Measurements from ENCODE around the gene UHRF2. TPM values are rescaled to one million over a fixed set of nuclear protein-coding genes. Genes with fewer than 3 reads are reported as not detected.

UHRF2 gene
- polyA plus RNA-seq, 3 donors, result 1.6 to 36.4 (median 7.7) TPM

DNA sequence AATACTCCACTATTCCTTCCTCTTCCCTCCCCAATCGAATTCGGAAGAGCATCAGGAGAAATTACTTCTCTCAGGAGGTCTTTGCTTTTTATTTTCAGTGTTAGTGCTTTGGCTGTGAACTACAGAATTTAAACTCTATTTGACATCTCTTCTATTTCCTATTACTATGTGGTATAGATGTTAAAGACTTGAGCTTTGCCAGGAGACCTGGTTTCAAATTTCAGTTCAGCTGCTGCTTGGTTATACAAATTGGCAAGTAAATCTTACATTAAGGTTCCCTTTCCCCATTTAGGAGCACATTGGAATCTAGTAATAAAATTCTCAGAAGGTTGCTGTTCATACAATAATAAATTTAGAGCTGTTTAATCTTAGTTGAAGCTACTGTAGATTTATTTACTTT, 13.1 kb downstream of the UHRF2 start:
- no CpG with 5 or more reads among the region's 2 CpGs for WGBS (ENCODE audit: insufficient coverage)

DNA sequence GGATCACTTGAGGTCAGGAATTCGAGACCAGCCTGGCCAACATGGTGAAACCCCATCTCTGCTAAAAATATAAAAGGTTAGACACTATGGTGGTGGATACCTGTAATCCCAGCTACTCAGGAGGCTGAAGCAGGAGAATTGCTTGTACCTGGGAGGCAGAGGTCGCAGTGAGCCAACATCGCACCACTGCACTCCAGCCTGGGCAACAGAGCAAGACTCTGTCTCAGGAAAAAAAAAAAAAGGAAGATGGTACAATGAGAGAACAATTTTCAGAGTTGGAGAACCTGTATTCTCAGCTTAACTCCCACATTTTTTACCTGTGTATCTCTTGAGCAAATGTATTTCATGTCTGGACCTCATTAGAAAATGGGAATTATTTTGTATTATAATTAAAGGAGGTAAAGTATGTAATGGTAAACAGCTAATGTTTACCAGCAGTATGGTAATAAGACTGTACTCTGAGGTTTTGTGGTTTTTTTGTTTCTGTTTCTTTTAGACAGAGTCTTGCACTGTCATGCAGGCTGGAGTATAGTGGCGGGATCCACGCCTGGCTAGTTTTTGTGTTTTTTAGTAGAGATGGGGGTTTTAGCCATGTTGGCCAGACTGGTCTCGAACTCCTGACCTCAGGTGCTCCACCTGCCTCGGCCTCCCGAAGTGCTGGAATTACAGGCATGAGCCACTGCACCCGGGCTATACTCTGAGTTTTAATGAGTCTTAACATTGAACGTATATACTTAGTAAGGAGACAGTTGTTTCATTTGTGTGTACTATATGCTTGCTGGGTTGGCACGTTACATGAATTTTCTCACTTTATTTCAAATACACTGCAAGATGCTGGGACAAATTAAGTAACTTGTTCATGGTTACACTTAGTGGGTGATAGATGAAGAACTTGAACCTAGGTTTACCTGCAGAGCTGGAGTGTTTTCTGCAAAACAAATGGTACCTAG, 16.2 kb downstream of the UHRF2 start:
- DNase-seq, result no peak
- Histone ChIP-seq H3K4me1 (ENCODE audit: control insufficient read depth in 1 of 2, insufficient read depth in 2 of 2, low read length in 2 of 2) (peaks cover 26 to 44% of the 10 kb centered on the region in 2 donors), H3K27me3 (ENCODE audit: control insufficient read depth in 2 of 2, insufficient read depth in 2 of 2, low read length in 2 of 2) (no peaks in the 10 kb centered on the region), H3K36me3 (replicated peaks in 1 of 2; ENCODE audit: control insufficient read depth in 1 of 2, insufficient read depth in 2 of 2, low read length in 2 of 2) (peaks cover 0 to 25% of the 10 kb centered on the region in 2 donors), H3K4me3 (replicated peaks in 1 of 3; ENCODE audit: low read depth in 2 of 3, low read length in 3 of 3) (peak overlapping the region in 1 of 3 experiments; percentile 32), H3K27ac (ENCODE audit: low read depth in 1 of 2, low read length in 2 of 2) (peak overlapping the region; percentile 36 to 68), H3K4me2 (replicated peaks; ENCODE audit: extremely low read depth, low read length, poor library complexity, severe bottlenecking) (peak overlapping the region; percentile 49), H4K20me1 (ENCODE audit: insufficient read depth, low read length) (peaks cover 94% of the 10 kb centered on the region), H2AFZ (ENCODE audit: insufficient read depth, low read depth, low read length, poor library complexity, severe bottlenecking) (no peak overlapping the region), H3K9ac (ENCODE audit: insufficient read depth, low read length, poor library complexity, severe bottlenecking) (no peak overlapping the region), H3K79me2 (ENCODE audit: insufficient read depth, low read length) (peaks cover 100% of the 10 kb centered on the region), H3K9me3 (replicated peaks in 1 of 2; ENCODE audit: control insufficient read depth in 1 of 2, insufficient read depth in 1 of 2, low read length in 2 of 2) (no peaks in the 10 kb centered on the region)
- Mint-ChIP-seq H3K4me3 (peak overlapping the region in 1 of 2 donors; percentile 67), H3K4me1 (peaks cover 51% of the 10 kb centered on the region), H3K27ac (peak overlapping the region; percentile 61 to 90 (median 80)), H3K9me3 (no peaks in the 10 kb centered on the region), H3K36me3 (peaks cover 15 to 21% of the 10 kb centered on the region in 2 donors), H3K27me3 (ENCODE audit: low read depth in 3 of 3) (no peaks in the 10 kb centered on the region)
- WGBS (ENCODE audit: insufficient coverage), result 58% methylated on average over 6 of the region's 11 CpGs
- intact Hi-C loops (cut with micrococcal nuclease), result no loop called here
- TF ChIP-seq, protein P1, sequence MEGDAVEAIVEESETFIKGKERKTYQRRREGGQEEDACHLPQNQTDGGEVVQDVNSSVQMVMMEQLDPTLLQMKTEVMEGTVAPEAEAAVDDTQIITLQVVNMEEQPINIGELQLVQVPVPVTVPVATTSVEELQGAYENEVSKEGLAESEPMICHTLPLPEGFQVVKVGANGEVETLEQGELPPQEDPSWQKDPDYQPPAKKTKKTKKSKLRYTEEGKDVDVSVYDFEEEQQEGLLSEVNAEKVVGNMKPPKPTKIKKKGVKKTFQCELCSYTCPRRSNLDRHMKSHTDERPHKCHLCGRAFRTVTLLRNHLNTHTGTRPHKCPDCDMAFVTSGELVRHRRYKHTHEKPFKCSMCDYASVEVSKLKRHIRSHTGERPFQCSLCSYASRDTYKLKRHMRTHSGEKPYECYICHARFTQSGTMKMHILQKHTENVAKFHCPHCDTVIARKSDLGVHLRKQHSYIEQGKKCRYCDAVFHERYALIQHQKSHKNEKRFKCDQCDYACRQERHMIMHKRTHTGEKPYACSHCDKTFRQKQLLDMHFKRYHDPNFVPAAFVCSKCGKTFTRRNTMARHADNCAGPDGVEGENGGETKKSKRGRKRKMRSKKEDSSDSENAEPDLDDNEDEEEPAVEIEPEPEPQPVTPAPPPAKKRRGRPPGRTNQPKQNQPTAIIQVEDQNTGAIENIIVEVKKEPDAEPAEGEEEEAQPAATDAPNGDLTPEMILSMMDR (IDR thresholded peaks at IDR 0.05), result no peak

More for the DNA sequence above, 13.1 kb downstream of the UHRF2 start:
- no peak overlapping the region for H3K4me2 ChIP-seq (replicated peaks; ENCODE audit: extremely low read depth, low read length, poor library complexity, severe bottlenecking)
- H3K27ac ChIP-seq (ENCODE audit: low read depth in 1 of 2, low read length in 2 of 2), result peak overlapping the region in 1 of 2 donors; percentile 45
- DNase-seq, result no peak
- H3K36me3 ChIP-seq (replicated peaks in 1 of 2; ENCODE audit: control insufficient read depth in 1 of 2, insufficient read depth in 2 of 2, low read length in 2 of 2), result peaks cover 2 to 36% of the 10 kb centered on the region in 2 donors
- TF ChIP-seq, protein P1 (IDR thresholded peaks at IDR 0.05), result no peak
- no peaks in the 10 kb centered on the region for H3K9me3 ChIP-seq (replicated peaks in 1 of 2; ENCODE audit: control insufficient read depth in 1 of 2, insufficient read depth in 1 of 2, low read length in 2 of 2)
- intact Hi-C loops (cut with micrococcal nuclease), result no loop called here
- H3K27me3 ChIP-seq (ENCODE audit: control insufficient read depth in 2 of 2, insufficient read depth in 2 of 2, low read length in 2 of 2), result no peaks in the 10 kb centered on the region
- no peak overlapping the region for H3K9ac ChIP-seq (ENCODE audit: insufficient read depth, low read length, poor library complexity, severe bottlenecking)
- peaks cover 30% of the 10 kb centered on the region for H3K4me1 Mint-ChIP-seq
- no peak overlapping the region for H3K4me3 ChIP-seq (replicated peaks in 1 of 3; ENCODE audit: low read depth in 2 of 3, low read length in 3 of 3)
- H2AFZ ChIP-seq (ENCODE audit: insufficient read depth, low read depth, low read length, poor library complexity, severe bottlenecking), result no peak overlapping the region
- H3K36me3 Mint-ChIP-seq, result peaks cover 28 to 32% of the 10 kb centered on the region in 2 donors
- no peaks in the 10 kb centered on the region for H3K27me3 Mint-ChIP-seq (ENCODE audit: low read depth in 3 of 3)
- H3K27ac Mint-ChIP-seq, result peak overlapping the region in 2 of 7 donors; percentile 57 to 63
- peaks cover 100% of the 10 kb centered on the region for H3K79me2 ChIP-seq (ENCODE audit: insufficient read depth, low read length)
- H3K4me1 ChIP-seq (ENCODE audit: control insufficient read depth in 1 of 2, insufficient read depth in 2 of 2, low read length in 2 of 2), result peaks cover 19 to 25% of the 10 kb centered on the region in 2 donors
- H3K4me3 Mint-ChIP-seq, result no peak overlapping the region
- peaks cover 0 to 2% (median 0%) of the 10 kb centered on the region in 7 donors for H3K9me3 Mint-ChIP-seq
- peaks cover 84% of the 10 kb centered on the region for H4K20me1 ChIP-seq (ENCODE audit: insufficient read depth, low read length)
